NB4 (cell line): ENCODE measurements around the gene DNAH2.

Experiments used
- MYC ChIP-seq: IDR thresholded peaks from 2 replicates; pipeline ENCODE4 v1.6.1; 2011; ENCODE audit warnings: low read depth, low read length
- POLR2A ChIP-seq: IDR thresholded peaks from 2 replicates; pipeline ENCODE4 v1.6.1; 2011; ENCODE audit warnings: mild to moderate bottlenecking; ENCODE audit not compliant: insufficient read length; ENCODE audit errors: extremely low read depth
- TF ChIP-seq, protein P1 (sequence below): IDR thresholded peaks from one replicate; pipeline ENCODE4 v1.5.1; 2012; ENCODE audit warnings: low read depth, low read length

DNA sequence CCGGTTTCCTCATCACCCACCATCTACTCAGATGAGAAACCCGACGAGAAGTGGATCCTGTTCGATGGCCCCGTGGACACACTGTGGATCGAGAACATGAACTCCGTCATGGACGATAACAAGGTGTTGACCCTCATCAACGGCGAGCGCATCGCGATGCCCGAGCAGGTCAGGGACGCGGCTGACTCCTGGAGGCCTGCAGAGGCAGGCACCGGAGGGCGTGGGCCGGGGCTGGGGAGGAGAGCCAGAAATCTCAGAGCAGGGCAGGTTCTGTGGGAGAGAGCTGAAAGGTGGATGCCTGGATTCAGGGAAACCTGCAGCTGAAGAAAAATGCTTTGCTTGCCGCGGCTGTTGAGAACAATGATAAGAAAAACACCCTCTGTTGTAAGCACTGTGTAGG lies 69.3 kb downstream of the DNAH2 start:
- TF ChIP-seq POLR2A (no peak), MYC (no peak)
- TF ChIP-seq, protein P1, sequence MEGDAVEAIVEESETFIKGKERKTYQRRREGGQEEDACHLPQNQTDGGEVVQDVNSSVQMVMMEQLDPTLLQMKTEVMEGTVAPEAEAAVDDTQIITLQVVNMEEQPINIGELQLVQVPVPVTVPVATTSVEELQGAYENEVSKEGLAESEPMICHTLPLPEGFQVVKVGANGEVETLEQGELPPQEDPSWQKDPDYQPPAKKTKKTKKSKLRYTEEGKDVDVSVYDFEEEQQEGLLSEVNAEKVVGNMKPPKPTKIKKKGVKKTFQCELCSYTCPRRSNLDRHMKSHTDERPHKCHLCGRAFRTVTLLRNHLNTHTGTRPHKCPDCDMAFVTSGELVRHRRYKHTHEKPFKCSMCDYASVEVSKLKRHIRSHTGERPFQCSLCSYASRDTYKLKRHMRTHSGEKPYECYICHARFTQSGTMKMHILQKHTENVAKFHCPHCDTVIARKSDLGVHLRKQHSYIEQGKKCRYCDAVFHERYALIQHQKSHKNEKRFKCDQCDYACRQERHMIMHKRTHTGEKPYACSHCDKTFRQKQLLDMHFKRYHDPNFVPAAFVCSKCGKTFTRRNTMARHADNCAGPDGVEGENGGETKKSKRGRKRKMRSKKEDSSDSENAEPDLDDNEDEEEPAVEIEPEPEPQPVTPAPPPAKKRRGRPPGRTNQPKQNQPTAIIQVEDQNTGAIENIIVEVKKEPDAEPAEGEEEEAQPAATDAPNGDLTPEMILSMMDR: no peak
